ENCODE results near the gene METAP1D.

Gene METAP1D

GRCh38 chr2:171999161-171999560 is 592 bp upstream of the METAP1D start:
- no peak for DNase-seq

- DNase-seq, result no peak
These were observed 1.1 kb downstream of the METAP1D start for GRCh38 chr2:172000696-172001361.

- no peak for DNase-seq
These were observed 7.6 kb downstream of the METAP1D start for GRCh38 chr2:172007372-172007771.

GRCh38 chr2:172009823-172010222 is 10.1 kb downstream of the METAP1D start:
- DNase-seq, result no peak

- no peak for DNase-seq
These were observed 12.2 kb downstream of the METAP1D start for GRCh38 chr2:172011812-172012575.

GRCh38 chr2:172012677-172013391 is 13.1 kb downstream of the METAP1D start:
- DNase-seq, result no peak

- DNase-seq, result no peak
These were observed 13.6 kb downstream of the METAP1D start for GRCh38 chr2:172013396-172013795.

- no peak for DNase-seq
These were observed 21.6 kb downstream of the METAP1D start for GRCh38 chr2:172021074-172021931.

GRCh38 chr2:172021955-172022354 is 22.2 kb downstream of the METAP1D start:
- no peak for DNase-seq

- DNase-seq, result no peak
These were observed 31.8 kb downstream of the METAP1D start for GRCh38 chr2:172031536-172031935.

- no peak for DNase-seq
These were observed 38.4 kb downstream of the METAP1D start for GRCh38 chr2:172038121-172038520.

GRCh38 chr2:172038604-172039003 is 38.9 kb downstream of the METAP1D start:
- DNase-seq, result no peak

- no peak for DNase-seq
These were observed 39.4 kb downstream of the METAP1D start for GRCh38 chr2:172039011-172039704.

- no peak for DNase-seq
These were observed 40.6 kb downstream of the METAP1D start for GRCh38 chr2:172040311-172040710.

GRCh38 chr2:172046080-172046678 is 46.4 kb downstream of the METAP1D start:
- no peak for DNase-seq

- no peak for DNase-seq
These were observed 47.3 kb downstream of the METAP1D start for GRCh38 chr2:172046866-172047565.

- DNase-seq, result no peak
These were observed 48.1 kb downstream of the METAP1D start for GRCh38 chr2:172047566-172048507.

- no peak for DNase-seq
These were observed 49.1 kb downstream of the METAP1D start for GRCh38 chr2:172048508-172049503.

All from SW 1271 (cell line).